IPS-15b (cell line): ENCODE data around the gene ZMYND11.
"Not testable (repeated sequence)": the region's sequence is repeated elsewhere in the genome, so short reads cannot be mapped to it uniquely, and the experiment has no call there.

Source experiments
- H3K27me3 ChIP-seq: one replicate; pipeline ENCODE4 v1.6.1; 2013; ENCODE audit warnings: low read length; ENCODE audit not compliant: control insufficient read depth, insufficient read depth
- H3K36me3 ChIP-seq: one replicate; pipeline ENCODE4 v1.6.1; 2013; ENCODE audit warnings: low read length; ENCODE audit not compliant: control insufficient read depth, insufficient read depth
- H3K4me1 ChIP-seq: one replicate; pipeline ENCODE4 v1.6.1; 2013; ENCODE audit warnings: mild to moderate bottlenecking, low read length; ENCODE audit not compliant: control insufficient read depth, insufficient read depth
- H3K4me3 ChIP-seq: one replicate; pipeline ENCODE4 v1.5.1; 2013; ENCODE audit warnings: low read depth, low read length
- H3K9ac ChIP-seq: one replicate; pipeline ENCODE4 v1.6.1; 2013; ENCODE audit warnings: low read depth, mild to moderate bottlenecking, low read length
- H3K9me3 ChIP-seq: one replicate; pipeline ENCODE4 v1.6.1; 2013; ENCODE audit warnings: mild to moderate bottlenecking, low read length; ENCODE audit not compliant: control insufficient read depth, insufficient read depth

ZMYND11 gene

DNA sequence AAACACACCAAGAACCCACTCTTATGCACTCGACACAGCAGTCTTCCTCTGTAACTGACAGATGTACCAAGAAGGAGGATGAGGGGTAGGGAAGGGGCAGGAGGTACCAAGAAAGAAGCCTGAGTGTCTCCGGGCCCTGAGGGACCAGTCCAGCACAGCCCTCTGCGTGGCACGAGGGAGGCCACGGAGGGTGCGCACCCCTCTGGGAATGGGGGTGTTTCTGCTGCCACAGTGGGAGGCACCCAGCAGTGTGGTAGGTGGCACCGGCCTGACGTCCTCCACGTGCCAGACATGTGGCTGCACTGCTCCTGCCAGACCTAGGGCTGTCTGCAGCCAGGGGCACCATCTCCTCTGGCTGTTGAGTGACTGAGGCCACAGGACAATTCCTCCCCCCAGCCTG is 154.3 kb downstream of the ZMYND11 start:
- no peaks in the 10 kb centered on the region for H3K27me3 ChIP-seq
- no peak overlapping the region for H3K9ac ChIP-seq
- no peaks in the 10 kb centered on the region for H3K36me3 ChIP-seq
- no peak overlapping the region for H3K4me3 ChIP-seq
- no peaks in the 10 kb centered on the region for H3K4me1 ChIP-seq
- no peaks in the 10 kb centered on the region for H3K9me3 ChIP-seq

DNA sequence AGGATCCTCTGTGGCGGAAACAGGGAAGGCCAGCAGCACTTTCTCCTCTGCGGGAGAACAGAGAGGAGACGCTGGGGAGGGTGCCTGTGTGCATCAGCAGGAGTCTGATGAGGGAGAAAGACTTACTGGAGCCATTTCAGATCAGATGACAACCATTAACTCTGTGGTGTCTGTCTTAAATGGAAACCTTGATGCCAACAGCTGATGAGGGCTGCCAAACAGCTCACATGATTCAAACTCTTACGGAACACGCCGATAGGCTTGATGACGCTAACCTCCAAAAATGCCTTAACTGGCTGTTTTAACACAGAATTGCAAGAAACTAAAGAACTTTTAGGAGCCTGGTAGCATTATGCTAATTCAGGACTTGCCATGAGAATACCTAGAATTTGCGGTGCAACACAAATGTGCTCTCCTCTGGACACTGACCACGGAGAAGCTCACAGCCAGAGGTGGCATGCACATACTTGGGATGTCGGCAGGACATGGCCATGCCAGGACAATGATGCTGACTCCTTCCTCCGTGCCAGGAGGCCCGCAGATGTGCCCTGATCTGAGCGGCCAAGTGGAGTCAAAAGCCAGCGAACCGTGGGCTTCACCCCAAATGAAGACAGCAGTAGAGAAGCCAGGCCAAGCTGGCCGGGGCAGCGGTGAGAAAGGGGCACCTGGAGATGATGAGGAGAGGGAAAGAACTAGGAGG is 154.9 kb downstream of the ZMYND11 start:
- Histone ChIP-seq H3K4me1 (no peaks in the 10 kb centered on the region), H3K27me3 (no peaks in the 10 kb centered on the region), H3K9me3 (no peaks in the 10 kb centered on the region), H3K4me3 (no peak overlapping the region), H3K36me3 (no peaks in the 10 kb centered on the region), H3K9ac (no peak overlapping the region)

DNA sequence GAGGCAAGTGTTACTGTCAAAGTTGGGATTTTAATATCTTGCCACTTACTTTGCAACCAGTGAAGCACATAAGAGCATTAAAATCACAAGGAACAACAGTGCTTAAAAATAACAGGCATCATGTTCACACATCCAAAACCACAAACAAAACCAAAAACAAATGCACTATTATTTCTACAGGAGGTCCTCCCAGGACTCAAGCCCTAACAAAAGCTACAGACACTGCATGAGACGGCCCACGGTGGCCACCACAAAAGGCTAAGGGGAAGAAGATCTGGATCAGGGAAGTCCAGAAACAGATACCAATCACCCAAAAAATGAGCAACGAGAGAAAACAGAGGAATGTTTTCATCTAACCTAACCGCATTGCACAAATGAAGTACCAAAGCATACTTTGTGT is 158.4 kb downstream of the ZMYND11 start:
- Histone ChIP-seq H3K36me3 (no peaks in the 10 kb centered on the region), H3K4me3 (no peak overlapping the region), H3K9me3 (no peaks in the 10 kb centered on the region), H3K27me3 (no peaks in the 10 kb centered on the region), H3K4me1 (no peaks in the 10 kb centered on the region), H3K9ac (no peak overlapping the region)

DNA sequence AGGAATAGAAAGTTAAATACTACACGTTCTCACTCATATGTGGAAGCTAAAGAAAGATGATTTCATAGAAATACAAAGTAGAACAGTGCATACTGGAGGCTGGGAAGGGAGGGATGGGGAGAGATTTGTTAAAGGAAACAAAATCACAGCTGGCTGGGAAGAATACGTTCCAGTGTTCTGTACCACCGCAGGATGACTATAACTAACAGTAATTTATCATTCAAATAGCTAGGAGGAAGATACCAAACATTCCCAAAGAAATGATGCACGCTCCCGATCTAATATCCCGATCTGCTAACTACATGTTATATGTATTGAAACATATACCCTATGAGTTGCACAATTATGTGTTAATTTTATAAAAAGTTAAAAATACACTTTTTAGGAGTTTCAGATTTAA is 162.3 kb downstream of the ZMYND11 start:
- Histone ChIP-seq H3K27me3 (no peaks in the 10 kb centered on the region), H3K9me3 (no peaks in the 10 kb centered on the region), H3K4me1 (no peaks in the 10 kb centered on the region), H3K36me3 (no peaks in the 10 kb centered on the region), H3K9ac (no peak overlapping the region), H3K4me3 (no peak overlapping the region)

DNA sequence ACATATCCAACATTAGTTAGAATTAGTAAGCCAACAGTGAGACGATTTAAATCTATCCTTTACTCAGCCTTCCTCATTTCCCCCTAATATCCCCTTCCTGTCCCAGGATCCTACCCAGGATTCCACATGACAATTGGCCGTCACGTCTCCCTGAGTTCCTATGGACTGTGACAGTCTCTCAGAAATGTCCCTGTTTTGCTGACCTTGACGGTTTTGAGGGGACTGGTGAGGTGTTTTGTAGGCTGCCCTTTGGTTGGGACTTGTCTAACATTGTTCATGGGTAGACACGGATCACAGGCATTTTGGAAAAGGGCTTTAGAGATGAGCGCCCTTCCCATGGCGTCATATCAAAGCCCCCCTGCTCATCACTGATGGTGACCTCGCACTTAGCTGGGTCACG is 162.8 kb downstream of the ZMYND11 start:
- no peak overlapping the region for H3K9ac ChIP-seq
- H3K27me3 ChIP-seq = no peaks in the 10 kb centered on the region
- no peaks in the 10 kb centered on the region for H3K36me3 ChIP-seq
- H3K9me3 ChIP-seq = no peaks in the 10 kb centered on the region
- H3K4me3 ChIP-seq = no peak overlapping the region
- no peaks in the 10 kb centered on the region for H3K4me1 ChIP-seq

DNA sequence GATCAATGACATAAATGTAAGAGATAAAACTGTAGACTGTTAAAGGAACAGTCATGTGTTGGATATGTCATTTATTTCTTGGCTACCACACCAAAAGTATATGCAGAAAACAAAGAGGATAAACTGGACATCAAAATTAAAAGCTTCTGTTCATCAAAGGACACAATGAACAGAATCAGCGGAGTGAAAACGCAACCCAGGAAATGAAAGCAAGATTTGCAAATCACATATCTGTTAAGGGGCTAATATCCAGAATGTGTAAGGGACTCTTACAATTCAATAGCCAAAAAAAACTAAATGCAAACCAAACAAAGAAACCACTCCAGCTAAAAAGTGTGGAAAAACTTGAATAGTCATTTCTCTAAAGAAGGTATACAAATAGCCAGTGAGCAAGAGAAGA is 164.3 kb downstream of the ZMYND11 start:
- no peaks in the 10 kb centered on the region for H3K9me3 ChIP-seq
- no peaks in the 10 kb centered on the region for H3K4me1 ChIP-seq
- H3K9ac ChIP-seq = no peak overlapping the region
- no peaks in the 10 kb centered on the region for H3K36me3 ChIP-seq
- no peak overlapping the region for H3K4me3 ChIP-seq
- no peaks in the 10 kb centered on the region for H3K27me3 ChIP-seq

DNA sequence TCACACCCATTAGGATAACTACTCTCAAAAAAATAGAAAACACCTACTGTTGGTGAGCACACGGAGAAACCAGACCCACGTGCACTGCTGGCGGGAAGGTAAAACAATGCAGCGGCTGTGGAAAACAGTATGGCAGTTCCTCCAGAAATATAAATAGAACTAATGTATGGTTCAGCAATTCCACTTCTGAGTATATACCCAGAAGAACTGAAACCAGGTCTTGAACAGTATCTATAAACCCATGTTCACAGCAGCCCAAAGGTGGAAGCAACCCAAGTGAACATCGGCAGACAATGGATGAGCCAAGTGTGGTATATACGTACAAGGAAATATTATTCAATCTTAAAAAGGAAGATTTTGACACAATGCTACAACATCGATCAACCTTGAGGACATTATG is 164.7 kb downstream of the ZMYND11 start:
- Histone ChIP-seq H3K9me3 (no peaks in the 10 kb centered on the region), H3K27me3 (no peaks in the 10 kb centered on the region), H3K4me3 (no peak overlapping the region), H3K9ac (no peak overlapping the region), H3K36me3 (no peaks in the 10 kb centered on the region), H3K4me1 (no peaks in the 10 kb centered on the region)

DNA sequence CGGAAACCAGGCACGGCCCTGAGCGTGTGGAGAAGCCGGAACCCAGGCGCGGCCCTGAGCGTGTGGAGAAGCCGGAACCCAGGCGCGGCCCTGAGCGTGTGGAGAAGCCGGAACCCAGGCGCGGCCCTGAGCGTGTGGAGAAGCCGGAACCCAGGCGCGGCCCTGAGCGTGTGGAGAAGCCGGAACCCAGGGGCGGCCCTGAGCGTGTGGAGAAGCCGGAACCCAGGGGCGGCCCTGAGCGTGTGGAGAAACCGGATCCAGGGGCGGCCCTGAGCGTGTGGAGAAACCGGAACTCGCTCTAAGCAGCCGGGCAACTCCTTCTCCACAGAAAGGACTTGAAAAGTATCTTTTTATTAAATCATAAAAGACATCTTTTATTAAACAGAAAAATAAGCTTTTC is 165.3 kb downstream of the ZMYND11 start:
- H3K9me3 ChIP-seq, H3K9ac ChIP-seq, H3K4me3 ChIP-seq, H3K27me3 ChIP-seq, H3K36me3 ChIP-seq, H3K4me1 ChIP-seq: not testable (repeated sequence)

DNA sequence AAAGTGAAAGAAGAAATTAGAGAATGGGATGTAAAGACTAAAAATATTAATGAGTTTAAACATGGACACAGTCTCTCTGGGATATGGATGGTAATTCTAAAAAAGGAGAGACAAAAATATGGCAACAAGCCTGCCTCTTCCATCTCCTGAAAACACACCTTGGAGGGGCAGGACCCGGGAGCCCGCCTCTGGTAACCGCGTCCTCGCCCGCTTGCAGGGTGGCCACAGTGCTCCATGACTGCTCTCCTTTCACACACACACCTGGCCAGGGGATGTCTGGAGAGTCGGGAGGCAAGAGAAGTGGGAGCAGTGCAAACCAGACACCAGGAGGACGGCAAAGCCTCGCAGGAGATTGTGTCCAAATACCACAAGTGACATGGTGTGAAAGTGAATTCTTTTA is 166.3 kb downstream of the ZMYND11 start:
- Histone ChIP-seq H3K36me3 (no peaks in the 10 kb centered on the region), H3K9me3 (no peaks in the 10 kb centered on the region), H3K27me3 (no peaks in the 10 kb centered on the region), H3K4me3 (no peak overlapping the region), H3K4me1 (no peaks in the 10 kb centered on the region), H3K9ac (no peak overlapping the region)
